CD4-positive, alpha-beta T cell treated with Interleukin-12 subunit alpha and Interleukin-12 subunit beta, for 1 hour (primary cell): ENCODE data around the gene ITGA6.
A peak's percentile ranks its signal among the peaks of the same experiment; 100 is the strongest.
"Not testable (repeated sequence)": the region's sequence is repeated elsewhere in the genome, so short reads cannot be mapped to it uniquely, and the experiment has no call there.

ENCODE experiments used
- DNase-seq: peaks from one replicate; pipeline ENCODE4 v3.0.0-alpha.2; 2020

ITGA6 gene

DNA sequence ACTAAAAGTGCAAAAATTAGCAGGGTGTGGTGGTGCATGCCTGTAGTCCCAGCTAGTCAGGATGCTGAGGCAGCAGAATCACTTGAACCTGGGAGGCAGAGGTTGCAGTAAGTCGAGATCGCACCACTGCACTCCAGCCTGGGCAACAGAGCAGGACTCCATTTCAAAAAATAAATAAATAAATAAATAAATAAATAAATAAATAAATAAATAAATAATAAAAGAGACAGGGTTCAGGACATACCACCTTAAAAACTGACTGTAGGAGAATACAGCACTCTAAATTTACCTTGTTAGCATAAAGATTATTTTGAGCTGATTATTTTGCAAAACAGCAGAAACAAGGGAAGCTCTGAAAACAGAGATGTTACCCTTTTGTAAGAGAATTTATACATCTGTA, 105.1 kb downstream of the ITGA6 start:
- DNase-seq: not testable (repeated sequence)

DNA sequence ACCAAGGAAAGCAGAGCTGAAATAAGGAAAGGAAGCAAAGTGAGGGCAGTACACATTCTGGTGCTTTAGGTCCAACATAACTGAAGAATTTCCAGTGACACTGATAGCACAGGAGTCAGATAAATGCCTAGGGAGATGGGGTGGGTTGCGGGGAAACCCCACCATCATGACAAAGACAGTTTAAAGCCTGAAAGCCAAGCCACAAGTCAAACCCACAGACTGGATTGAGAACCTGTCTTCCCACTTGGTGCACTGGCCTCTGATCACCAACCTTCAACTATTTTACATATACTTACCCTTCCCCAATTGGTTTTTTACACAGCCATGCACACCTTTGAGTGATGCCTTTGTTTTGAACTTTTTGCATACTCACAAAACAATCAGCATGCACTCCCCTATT, 106.3 kb downstream of the ITGA6 start:
- no peak for DNase-seq

DNA sequence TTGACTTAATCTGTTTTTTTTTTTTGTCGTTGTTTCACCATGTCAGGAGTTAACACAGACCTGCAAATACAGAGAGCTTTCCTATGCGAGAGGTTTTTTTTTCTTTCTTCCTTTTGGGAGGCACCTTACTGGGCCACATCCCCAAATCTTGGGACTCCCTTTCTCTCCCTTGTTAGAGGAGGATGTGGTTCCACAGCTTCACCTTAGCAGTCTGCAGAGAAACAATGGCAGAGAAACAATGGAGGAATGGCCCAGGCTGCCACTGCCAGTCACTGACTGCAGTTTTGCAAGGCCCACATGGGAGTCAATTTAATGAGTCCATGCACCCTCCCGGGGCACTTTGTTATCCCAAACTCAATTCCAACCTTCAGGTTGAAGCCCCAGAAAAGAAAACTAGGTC, 107.7 kb downstream of the ITGA6 start:
- DNase-seq: no peak

DNA sequence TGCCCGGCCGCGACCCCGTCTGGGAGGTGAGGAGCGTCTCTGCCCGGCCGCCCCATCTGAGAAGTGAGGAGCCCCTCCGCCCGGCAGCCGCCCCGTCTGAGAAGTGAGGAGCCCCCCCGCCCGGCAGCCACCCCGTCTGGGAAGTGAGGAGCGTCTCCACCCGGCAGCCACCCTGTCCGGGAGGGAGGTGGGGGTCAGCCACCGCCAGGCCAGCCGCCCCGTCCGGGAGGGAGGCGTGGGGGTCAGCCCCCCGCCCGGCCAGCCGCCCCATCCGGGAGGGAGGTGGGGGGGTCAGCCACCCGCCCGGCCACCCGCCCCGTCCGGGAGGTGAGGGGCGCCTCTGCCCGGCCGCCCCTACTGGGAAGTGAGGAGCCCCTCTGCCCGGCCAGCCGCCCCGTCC, 110.5 kb downstream of the ITGA6 start:
- not testable (repeated sequence) for DNase-seq

DNA sequence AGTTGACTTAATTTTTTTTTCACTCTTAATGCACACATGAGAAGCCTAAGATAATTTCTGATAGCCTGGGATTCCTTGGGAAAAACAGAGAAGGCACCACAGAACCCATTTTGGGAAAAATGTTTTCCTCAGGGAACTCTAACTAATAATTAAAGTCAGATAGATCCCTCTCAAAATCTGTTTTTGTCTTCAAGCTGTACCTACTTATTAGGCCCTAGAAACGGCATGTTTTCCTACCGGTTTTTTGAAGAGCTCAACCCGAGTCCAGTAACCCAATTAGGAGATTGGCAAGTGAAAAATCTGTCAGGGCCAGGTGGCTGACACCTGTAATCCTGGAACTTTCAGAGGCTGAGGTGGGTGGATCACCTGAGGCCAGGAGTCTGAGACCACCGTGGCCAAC, 112.4 kb downstream of the ITGA6 start:
- no peak for DNase-seq

DNA sequence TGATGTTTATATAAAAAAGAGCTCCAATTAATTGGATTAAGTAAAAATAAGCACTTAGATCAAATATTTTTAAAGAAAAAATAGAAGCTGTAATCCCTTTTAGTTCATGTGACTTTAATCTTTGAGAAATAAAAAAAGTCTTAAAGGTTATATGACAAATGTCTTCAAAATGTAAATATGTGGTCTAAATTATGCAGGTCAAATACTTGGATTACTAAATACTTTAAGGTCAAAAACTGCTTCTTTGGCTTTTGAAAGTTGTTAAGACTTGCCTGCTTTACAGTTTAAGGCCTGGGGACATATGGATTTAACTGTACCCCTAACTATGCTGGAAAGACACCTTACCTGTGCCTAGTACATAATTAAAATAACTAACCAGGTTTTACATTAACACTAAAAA, 113.0 kb downstream of the ITGA6 start:
- no peak for DNase-seq

DNA sequence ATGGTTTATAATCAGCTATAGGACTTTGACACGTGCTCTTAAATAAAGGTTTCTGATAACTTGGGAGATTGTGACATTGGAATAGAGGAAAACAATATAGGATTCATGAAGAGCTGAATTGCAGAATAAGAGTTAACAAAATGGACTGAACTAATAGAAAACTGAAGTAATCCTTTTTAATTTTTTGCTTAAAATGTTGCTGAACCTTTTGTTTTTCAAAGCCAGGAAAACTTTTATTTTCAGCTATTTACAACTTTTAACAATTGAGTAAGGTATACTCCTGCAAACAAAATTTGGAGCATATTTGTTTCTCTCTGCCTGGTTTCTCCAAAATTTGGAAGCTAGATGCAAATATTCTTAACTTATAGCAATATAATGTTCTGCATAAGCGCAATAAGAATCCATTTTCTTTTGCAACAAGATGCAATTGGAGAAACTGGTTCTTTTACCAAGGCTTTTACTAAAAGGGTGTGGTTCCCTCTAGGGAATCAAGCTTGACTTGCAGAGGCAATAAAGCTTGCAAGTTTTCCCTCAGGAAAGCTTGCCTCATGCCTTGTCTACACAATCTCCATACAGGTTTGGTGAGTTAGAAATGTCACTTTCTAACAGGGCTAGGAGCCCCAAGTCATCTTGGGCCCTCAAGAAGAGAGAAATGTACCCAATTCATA, 118.2 kb downstream of the ITGA6 start:
- no peak for DNase-seq

DNA sequence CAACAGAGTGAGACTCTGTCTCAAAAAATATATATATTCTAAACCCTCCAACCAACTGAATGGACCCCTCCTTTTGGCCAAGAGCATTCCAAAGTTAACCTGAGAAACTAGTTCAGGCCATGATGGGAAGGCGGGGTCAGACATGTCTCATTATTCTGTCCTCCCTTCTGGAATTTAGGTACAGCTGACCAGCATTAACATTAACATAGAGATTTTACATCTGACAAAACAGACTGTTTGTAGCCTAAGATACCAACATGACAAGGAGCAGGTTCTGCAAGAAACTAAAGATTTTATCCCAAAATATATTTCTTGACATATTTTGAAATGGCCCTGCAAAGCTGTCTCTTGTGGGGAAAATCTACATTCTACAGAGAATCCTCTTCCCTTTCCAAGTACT, 121.7 kb downstream of the ITGA6 start:
- DNase-seq: no peak

DNA sequence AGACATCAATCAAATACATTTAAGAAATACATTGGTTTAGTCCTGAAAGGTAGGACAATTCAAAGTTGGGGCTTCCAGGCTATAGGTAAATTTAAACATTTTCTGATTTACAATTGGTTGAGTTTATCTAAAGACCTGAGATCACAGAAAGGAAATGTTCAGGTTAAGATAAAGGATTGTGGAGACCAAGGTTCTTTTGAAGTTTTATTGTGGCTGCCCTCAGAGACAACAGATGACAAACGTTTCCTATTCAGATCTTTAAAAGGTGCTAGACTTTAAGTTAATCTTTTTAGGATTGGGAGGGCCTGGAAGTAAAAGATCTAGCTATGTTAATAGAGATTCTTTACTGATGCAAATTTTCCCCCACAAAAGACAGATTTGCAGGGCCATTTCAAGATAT, 122.4 kb downstream of the ITGA6 start:
- peak; percentile 36 for DNase-seq

DNA sequence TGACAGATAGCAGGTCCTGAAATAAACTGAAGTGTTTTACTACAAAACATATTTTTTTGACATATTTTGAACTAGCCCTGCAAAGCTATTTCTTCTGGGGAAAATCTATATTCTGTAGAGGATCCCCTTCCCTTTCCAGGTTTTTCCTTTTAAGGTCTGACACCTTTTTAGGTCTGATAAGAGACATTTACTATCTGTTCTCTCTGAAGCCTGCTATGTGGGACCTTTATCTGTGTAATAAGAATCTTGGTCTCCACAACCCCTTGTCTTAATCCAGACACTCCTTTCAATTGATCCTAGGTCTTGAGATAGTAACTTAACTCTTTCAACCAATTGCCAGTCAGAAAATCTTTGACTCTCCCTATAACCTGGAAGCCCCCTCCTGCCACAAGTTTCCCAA, 123.0 kb downstream of the ITGA6 start:
- DNase-seq: no peak

DNA sequence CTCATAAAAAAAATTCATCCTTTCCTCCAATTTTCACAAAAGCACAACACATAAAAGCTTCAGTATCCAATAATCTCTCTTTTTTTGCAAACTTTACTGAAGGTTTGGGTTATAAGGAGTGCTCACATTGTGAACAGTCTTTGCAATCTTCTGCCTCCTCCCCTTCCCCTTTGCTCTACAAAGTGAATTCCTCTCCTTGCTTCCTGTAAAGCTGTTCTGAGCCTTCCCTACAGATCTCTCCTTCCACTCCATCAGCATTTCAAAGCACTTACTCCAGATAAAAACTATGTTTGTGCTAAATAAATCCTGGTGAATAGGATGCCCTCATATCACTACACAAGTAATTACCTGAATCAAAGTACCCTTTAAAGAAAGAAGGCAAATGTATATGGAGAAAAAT, 123.9 kb downstream of the ITGA6 start:
- DNase-seq: no peak

DNA sequence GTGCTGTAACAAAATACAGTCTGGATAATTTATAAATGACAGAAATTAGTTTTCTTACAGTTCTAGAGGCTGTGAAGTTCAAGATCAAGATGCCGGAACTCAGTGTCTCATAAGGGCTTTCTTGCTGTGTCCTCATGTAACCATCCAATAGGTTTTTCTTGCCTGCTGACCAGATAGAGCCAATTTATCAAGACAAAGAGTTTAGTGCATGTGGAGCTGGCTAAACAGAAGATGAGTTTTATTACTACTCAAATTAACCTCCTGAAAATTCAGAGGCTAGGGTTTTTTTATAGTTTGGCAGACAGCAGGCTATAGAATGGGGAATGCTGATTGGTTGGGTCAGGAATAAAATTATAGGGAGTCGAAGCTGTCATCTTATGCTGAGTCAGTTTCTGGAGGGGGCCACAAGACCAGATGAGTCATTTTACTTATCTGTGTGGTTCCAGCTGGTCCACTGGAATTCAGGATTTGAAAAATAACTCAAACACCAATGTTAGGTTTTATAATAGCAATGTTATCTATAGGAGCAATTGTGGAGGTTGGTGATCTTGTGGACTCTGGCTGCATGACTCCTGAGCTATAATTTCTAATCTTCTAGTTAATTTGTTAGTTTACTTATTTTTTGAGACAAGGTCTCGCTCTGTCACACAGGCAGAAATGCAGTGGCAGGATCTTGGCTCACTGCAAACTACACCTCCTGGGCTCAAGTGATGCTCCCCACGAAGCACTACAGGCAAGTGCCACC, 125.3 kb downstream of the ITGA6 start:
- no peak for DNase-seq

DNA sequence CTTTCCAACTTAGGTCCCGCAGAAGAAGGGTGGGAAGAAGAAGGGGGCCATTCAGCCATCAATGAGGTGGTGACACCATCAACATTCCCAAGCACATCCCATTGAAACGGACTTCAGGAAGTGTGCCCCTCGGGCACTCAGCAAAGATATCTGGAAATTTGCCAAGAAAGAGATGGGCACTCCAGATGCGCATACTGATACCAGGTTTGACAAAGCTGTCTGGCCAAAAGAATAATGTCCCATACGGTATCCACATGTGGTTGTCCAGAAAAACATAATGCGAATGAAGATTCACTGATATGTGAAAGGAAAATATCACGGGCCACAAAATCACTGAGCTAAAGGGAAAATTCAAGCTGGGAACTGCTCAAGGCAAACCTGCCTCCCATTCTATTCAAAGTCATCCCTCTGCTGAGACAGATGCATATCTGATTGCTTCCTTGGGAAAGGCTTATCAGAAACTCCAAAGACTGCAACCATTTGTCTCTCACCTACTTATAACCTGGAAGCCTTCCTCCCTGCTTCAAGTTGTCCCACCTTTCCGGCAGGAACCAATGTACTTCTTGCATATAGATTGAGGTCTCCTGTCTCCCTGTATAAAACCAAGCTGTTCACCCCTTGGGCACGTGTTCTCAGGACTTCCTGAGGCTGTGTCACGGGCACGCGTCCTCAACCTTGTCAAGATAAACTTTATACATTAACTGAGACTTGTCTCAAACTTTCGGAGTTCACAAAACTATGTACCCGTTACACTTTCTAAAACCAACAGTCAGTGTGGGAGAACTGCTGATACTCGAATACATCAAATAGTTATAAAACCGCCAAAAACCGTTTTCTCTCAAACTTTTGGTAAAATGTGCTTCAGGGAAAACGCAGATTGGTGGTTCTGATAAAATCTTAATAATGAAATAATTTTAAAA, 127.2 kb downstream of the ITGA6 start:
- DNase-seq: no peak

DNA sequence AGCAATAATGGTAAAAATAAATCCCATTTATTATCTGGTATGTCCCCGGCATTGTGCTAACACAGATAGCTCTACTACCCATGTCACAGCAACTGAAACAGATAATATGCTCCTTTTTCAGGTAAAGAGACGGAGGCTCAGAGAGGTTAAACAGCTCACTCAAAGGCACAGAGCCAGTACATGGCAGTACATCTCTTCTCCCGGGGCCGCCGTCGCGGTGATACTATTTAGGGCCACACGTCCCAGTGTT, 127.8 kb downstream of the ITGA6 start:
- no peak for DNase-seq
